DND-41 (cell line): ENCODE measurements around the gene NUBPL.

ENCODE experiments used
- EZH2 ChIP-seq: IDR thresholded peaks from 3 replicates; pipeline ENCODE4 v1.6.1; 2012; ENCODE audit warnings: borderline replicate concordance, low read depth, mild to moderate bottlenecking, moderate library complexity, low read length, inconsistent platforms; ENCODE audit not compliant: severe bottlenecking
- TF ChIP-seq, protein P1 (sequence below): IDR thresholded peaks from 2 replicates; pipeline ENCODE4 v1.5.1; 2012; ENCODE audit warnings: borderline replicate concordance, low read length, moderate library complexity, mild to moderate bottlenecking; ENCODE audit not compliant: poor library complexity, severe bottlenecking; ENCODE audit errors: extremely low read depth

DNA sequence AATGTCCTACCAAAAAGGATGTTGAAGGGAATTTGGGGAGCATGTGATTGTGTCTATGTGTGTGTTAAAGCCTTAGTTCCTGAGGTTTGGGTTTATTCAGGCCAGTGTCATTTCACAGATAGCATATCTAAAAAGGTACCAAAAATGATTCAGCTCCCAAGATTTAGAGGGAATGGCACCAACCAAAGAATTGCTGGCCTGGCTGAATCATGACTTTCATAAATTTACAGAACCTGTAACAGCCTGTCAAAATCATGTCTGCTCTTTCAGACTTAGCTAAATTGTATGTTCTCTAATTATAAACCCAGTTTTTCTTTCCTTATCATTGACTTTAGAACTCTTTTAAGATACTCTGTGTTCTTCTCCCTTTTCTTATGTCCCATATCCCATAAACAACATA, 231.5 kb downstream of the NUBPL start:
- TF ChIP-seq, protein P1, sequence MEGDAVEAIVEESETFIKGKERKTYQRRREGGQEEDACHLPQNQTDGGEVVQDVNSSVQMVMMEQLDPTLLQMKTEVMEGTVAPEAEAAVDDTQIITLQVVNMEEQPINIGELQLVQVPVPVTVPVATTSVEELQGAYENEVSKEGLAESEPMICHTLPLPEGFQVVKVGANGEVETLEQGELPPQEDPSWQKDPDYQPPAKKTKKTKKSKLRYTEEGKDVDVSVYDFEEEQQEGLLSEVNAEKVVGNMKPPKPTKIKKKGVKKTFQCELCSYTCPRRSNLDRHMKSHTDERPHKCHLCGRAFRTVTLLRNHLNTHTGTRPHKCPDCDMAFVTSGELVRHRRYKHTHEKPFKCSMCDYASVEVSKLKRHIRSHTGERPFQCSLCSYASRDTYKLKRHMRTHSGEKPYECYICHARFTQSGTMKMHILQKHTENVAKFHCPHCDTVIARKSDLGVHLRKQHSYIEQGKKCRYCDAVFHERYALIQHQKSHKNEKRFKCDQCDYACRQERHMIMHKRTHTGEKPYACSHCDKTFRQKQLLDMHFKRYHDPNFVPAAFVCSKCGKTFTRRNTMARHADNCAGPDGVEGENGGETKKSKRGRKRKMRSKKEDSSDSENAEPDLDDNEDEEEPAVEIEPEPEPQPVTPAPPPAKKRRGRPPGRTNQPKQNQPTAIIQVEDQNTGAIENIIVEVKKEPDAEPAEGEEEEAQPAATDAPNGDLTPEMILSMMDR, result no peak
- TF ChIP-seq EZH2, result no peak
